HEK293T (cell line): ENCODE results near the gene SLC25A34.

ENCODE experiments used
- FOXA1 ChIP-seq: fragments of 450-650 bp; IDR thresholded peaks from 2 replicates; pipeline ENCODE4 v1.6.1; 2016; ENCODE audit warnings: mild to moderate bottlenecking
- FOXM1 ChIP-seq: fragments of 450-650 bp; IDR thresholded peaks from 2 replicates; pipeline ENCODE4 v1.6.1; 2017; ENCODE audit warnings: mild to moderate bottlenecking, borderline replicate concordance
- PKNOX1 ChIP-seq: fragments of 450-650 bp; IDR thresholded peaks from 2 replicates; pipeline ENCODE4 v1.6.1; 2016
- SP1 ChIP-seq: fragments of 450-650 bp; IDR thresholded peaks from 2 replicates; pipeline ENCODE4 v1.6.1; 2017

GRCh38 chr1:15717418-15718125 lies 18.5 kb upstream of the SLC25A34 start:
- TF ChIP-seq SP1 (no peak), PKNOX1 (no peak), FOXM1 (no peak), FOXA1 (no peak)
